HG03103 (cell line): Measurements from ENCODE around the gene TIFAB.

Source experiments
- ATAC-seq: cut with Tn5 transposase; IDR thresholded peaks from one replicate; pipeline ENCODE4 v1.9.1; 2021; ENCODE audit warnings: low read depth; ENCODE audit not compliant: unreplicated experiment

Gene TIFAB

GRCh38 chr5:135444881-135445280, 7.3 kb downstream of the TIFAB start:
- no peak for ATAC-seq

- no peak for ATAC-seq
Observed at GRCh38 chr5:135444360-135444759, 7.8 kb downstream of the TIFAB start.

- ATAC-seq: no peak
Observed at GRCh38 chr5:135443161-135443960, 8.8 kb downstream of the TIFAB start.

- ATAC-seq: no peak
Observed at GRCh38 chr5:135442431-135443160, 9.6 kb downstream of the TIFAB start.

GRCh38 chr5:135441919-135442318, 10.2 kb downstream of the TIFAB start:
- ATAC-seq: no peak

GRCh38 chr5:135441350-135441831, 10.8 kb downstream of the TIFAB start:
- no peak for ATAC-seq

GRCh38 chr5:135440916-135441315, 11.2 kb downstream of the TIFAB start:
- ATAC-seq: no peak

- no peak for ATAC-seq
Observed at GRCh38 chr5:135439231-135440205, 12.6 kb downstream of the TIFAB start.

GRCh38 chr5:135438636-135439221, 13.4 kb downstream of the TIFAB start:
- ATAC-seq: no peak

GRCh38 chr5:135437796-135438560, 14.2 kb downstream of the TIFAB start:
- ATAC-seq: no peak

DNA sequence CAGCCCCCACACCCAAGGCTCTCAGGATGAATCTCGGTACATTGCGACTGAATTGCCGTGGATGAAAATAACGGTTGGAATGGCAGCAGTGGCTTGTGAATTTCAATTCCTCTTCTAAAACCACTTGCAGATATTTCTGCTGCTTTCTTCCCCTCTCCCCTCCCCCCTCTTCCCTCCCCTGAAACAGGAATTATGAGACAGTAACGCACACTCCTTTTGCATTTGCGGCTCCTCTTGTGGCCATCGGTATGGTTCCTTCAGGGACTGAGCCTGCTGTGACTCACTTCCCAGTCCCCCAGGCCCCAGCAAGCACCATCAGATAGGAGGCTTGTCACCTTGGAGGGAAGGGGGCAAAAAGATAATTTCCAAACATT, 14.7 kb downstream of the TIFAB start:
- no peak for ATAC-seq

GRCh38 chr5:135436951-135437418, 15.2 kb downstream of the TIFAB start:
- no peak for ATAC-seq

DNA sequence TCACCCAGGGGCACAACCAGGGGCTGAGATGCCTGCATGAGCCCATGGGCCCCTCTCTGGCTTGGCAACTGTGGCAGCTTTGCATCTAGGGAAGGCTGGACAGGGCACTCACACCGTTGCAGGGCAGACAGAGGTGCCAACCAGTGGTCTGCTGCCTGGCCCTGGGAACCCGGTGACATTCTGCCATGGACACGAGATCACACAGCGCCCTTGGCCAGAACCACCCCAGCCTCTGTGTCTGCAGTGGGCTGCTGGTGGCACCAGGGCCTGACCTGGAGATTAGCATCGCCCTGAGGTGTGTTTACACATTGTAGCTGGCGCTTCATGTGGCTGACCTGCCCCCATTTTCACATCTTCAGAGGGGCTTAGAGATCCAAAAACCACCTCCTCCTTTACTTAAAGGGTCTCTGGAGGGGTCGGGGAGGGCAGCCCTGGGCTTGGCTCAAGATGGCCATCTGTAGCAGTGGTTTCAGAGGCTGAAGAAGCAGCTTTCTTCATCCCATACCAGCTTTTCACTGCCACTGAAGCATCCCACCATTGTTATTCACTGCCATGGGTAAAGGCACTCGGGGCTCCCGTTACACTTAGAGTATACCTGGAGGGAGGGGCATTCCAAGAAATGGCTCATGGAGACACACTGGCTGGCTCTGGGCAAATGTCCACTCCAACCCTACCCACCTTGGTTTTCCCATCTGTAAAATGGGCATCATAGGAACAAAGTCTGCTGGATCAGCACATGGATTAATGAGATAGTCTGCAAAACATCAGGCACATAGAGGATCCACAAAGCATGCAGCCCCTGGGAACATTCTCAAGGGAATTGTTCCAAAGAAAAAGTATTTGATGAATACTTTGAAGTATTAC, 16.5 kb downstream of the TIFAB start:
- ATAC-seq: no peak

DNA sequence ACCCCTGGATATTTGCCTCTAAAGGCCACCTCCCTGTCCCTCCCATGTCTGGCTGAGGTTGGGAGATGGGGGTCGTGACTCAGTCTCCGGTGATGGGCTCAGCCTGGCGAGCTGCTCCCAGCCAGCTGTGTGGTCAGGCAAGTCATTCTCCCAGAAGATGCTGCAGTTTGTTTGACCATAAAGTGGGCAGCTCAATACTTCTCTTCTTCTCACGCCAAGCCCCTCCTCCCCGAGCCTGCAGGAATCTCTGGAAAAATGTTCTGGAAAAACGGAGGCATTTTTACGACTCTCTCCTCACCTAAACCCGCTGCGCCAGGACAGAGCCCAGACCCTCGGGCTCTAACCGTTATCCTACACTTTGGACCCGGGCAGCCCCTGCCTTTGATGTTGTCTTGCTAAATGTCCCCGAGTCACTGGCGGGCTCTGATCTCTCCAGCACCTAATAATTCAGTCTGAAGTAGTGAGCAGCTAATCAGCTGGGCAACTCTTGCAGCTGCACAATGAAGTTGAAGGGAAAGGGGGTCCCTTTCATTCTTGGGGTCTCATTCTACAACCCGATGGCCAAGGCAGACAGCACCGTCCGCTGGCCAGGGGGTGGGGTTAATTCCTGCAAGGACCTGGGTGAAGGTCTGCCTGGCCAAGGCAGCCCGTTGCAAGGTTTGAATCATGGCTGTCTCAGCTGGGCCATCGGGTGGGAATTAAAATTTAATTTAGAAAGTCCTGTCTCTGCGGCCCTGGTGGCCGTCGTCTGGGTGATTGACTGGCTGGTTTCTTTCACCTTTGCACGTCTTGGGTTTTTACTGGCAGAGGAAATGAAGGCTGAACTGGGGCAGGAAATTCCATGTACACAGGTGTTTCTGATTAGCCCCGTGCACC, 17.3 kb downstream of the TIFAB start:
- ATAC-seq: no peak

DNA sequence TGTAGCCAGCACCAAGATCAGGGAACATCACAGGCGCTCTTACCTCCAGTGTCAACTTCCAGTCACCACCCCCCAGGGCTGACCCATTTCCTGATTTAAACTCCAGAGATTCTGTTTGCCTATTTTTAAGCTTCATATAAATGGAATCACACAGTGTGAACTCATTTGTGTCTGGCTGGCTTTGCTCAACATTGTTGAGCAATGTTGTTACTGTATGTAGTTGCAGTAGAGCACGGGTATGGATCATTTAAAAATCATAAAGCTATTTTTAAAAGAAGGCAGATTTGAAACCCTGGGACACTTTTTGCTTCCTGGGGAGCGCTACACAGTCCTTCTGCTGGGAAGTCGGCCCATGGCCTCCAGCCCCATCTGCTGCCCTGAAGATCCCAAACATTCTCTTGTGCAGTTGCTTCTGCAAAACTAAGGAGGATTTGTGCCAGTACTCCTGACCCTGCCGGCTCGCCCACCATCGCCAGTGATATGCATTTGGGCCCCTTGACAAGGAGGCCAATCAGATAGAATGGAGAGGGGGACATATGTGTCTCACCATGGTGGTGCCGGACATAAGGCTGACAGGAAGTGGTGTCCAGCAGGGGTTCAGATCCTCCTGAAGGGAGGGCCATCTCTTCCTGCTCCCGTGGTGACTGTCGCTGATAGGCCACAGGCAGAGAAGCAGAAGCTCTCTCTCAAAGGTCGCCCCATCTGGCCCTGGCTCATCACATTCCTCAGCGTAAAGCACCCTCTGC, 18.3 kb downstream of the TIFAB start:
- no peak for ATAC-seq

DNA sequence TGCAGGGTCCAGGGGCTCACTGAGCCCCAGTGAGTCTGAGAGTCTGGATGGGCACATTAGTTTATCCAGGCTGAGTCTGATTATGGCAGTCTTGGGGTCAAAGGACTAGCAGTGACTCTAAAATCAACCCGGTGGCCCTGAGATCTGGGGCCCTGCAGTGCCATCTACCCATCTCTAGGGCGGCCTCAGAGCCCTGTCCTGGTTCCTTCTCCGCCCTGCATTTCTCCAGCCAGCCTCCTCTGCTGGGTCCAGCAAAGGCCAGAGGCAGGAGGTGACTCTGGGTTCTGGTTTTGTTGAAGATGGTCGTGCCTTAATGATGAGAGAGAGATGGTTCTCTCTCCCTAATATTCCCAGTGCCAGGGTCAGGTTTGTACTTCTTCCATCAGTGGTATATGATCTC, 20.0 kb downstream of the TIFAB start:
- ATAC-seq: no peak

GRCh38 chr5:135430135-135430437, 22.1 kb downstream of the TIFAB start:
- no peak for ATAC-seq
